NCI-H1092 treated with DMSO at 0.1 percent for 48 hours (cell line): ENCODE data around the gene C5.
"Not testable (repeated sequence)": the region's sequence is repeated elsewhere in the genome, so short reads cannot be mapped to it uniquely, and the experiment has no call there.

Source experiments
- DNase-seq: peaks from one replicate; lab custom pipeline; 2025; lab: John Stamatoyannopoulos, UW

Gene C5

GRCh38 chr9:121048618-121049017 is 1.5 kb downstream of the C5 start:
- DNase-seq, result no peak

GRCh38 chr9:121048175-121048574 is 1.9 kb downstream of the C5 start:
- DNase-seq, result no peak

GRCh38 chr9:121038804-121039203 is 11.3 kb downstream of the C5 start:
- DNase-seq, result no peak

GRCh38 chr9:121038362-121038761 is 11.7 kb downstream of the C5 start:
- no peak for DNase-seq

- DNase-seq, result not testable (repeated sequence)
Measured at GRCh38 chr9:121035717-121036116, 14.4 kb downstream of the C5 start.

- no peak for DNase-seq
Measured at GRCh38 chr9:121034529-121034928, 15.5 kb downstream of the C5 start.

GRCh38 chr9:121029469-121029868 is 20.6 kb downstream of the C5 start:
- DNase-seq, result no peak

GRCh38 chr9:121028285-121028684 is 21.8 kb downstream of the C5 start:
- DNase-seq, result not testable (repeated sequence)

- no peak for DNase-seq
Measured at GRCh38 chr9:121026768-121027167, 23.3 kb downstream of the C5 start.

GRCh38 chr9:121026260-121026691 is 23.8 kb downstream of the C5 start:
- no peak for DNase-seq

- DNase-seq, result no peak
Measured at GRCh38 chr9:121024237-121024636, 25.8 kb downstream of the C5 start.

- DNase-seq, result no peak
Measured at GRCh38 chr9:121023064-121023463, 27.0 kb downstream of the C5 start.

- no peak for DNase-seq
Measured at GRCh38 chr9:121021301-121021700, 28.8 kb downstream of the C5 start.

GRCh38 chr9:121019273-121019672 is 30.8 kb downstream of the C5 start:
- no peak for DNase-seq

GRCh38 chr9:121013911-121014310 is 36.2 kb downstream of the C5 start:
- no peak for DNase-seq

GRCh38 chr9:121009650-121010049 is 40.4 kb downstream of the C5 start:
- DNase-seq, result no peak

- no peak for DNase-seq
Measured at GRCh38 chr9:120999317-120999716, 50.8 kb downstream of the C5 start.

- no peak for DNase-seq
Measured at GRCh38 chr9:120998111-120998510, 52.0 kb downstream of the C5 start.

- no peak for DNase-seq
Measured at GRCh38 chr9:120997502-120997901, 52.6 kb downstream of the C5 start.

GRCh38 chr9:120996409-120996808 is 53.7 kb downstream of the C5 start:
- DNase-seq, result no peak

GRCh38 chr9:120989065-120989464 is 61.0 kb downstream of the C5 start:
- no peak for DNase-seq

GRCh38 chr9:120985819-120986222 is 64.3 kb downstream of the C5 start:
- peak; percentile 35 for DNase-seq

GRCh38 chr9:120983259-120983837 is 66.7 kb downstream of the C5 start:
- DNase-seq, result no peak

GRCh38 chr9:120982836-120983235 is 67.2 kb downstream of the C5 start:
- DNase-seq, result no peak

- DNase-seq, result no peak
Measured at GRCh38 chr9:120980951-120981350, 69.1 kb downstream of the C5 start.
